DND-41 (cell line): ENCODE results near the gene PRDM2.

Source experiments
- ATAC-seq: fragments of 200-7000 bp; cut with Tn5 transposase; 3 replicates; pipeline ENCODE4 v1.9.1; 2021; ENCODE audit warnings: low read depth; ENCODE audit not compliant: insufficient read depth
- DNase-seq: peaks from one replicate; pipeline ENCODE4 v3.0.0-alpha.2; 2020
- H2AFZ ChIP-seq: 2 replicates; pipeline ENCODE4 v1.6.0; 2012; ENCODE audit warnings: low read depth, low read length
- H3K27ac ChIP-seq: 2 replicates; pipeline ENCODE4 v1.5.1; 2012; ENCODE audit warnings: low read length, inconsistent platforms
- H3K27me3 ChIP-seq: fragments of 200-600 bp; sonication (generic); 2 replicates; pipeline ENCODE4 v1.6.0; 2012; ENCODE audit warnings: low read length, mild to moderate bottlenecking, inconsistent platforms; ENCODE audit not compliant: insufficient read depth, poor library complexity
- H3K36me3 ChIP-seq: 2 replicates; pipeline ENCODE4 v1.5.1; 2012; ENCODE audit warnings: low read length, inconsistent platforms; ENCODE audit not compliant: insufficient read depth
- H3K4me1 ChIP-seq: 2 replicates; pipeline ENCODE4 v1.5.1; 2012; ENCODE audit warnings: mild to moderate bottlenecking, low read length; ENCODE audit not compliant: insufficient read depth
- H3K4me2 ChIP-seq: 2 replicates; pipeline ENCODE4 v1.6.0; 2012; ENCODE audit warnings: mild to moderate bottlenecking, moderate library complexity, low read length, inconsistent platforms; ENCODE audit not compliant: insufficient read depth
- H3K4me3 ChIP-seq, 2 experiments: fragments of 200-600 bp in 1 of 2; shearing (Covaris generic) in 1 of 2; 2 replicates each; pipeline ENCODE4 v1.5.1; 2012 to 2016; ENCODE audit warnings: inconsistent platforms in 2 of 2, low read length in 2 of 2, mild to moderate bottlenecking in 2 of 2, low read depth in 1 of 2, moderate library complexity in 1 of 2
- H3K79me2 ChIP-seq: 2 replicates; pipeline ENCODE4 v1.6.0; 2012; ENCODE audit warnings: low read length, inconsistent platforms; ENCODE audit not compliant: insufficient read depth
- H3K9ac ChIP-seq: 2 replicates; pipeline ENCODE4 v1.6.0; 2012; ENCODE audit warnings: low read depth, mild to moderate bottlenecking, inconsistent platforms, low read length, moderate library complexity
- H3K9me3 ChIP-seq: 2 replicates; pipeline ENCODE4 v1.5.1; 2012; ENCODE audit warnings: low read length, moderate library complexity, mild to moderate bottlenecking, inconsistent platforms; ENCODE audit not compliant: insufficient read depth, severe bottlenecking
- H4K20me1 ChIP-seq: 2 replicates; pipeline ENCODE4 v1.6.0; 2012; ENCODE audit warnings: low read length; ENCODE audit not compliant: insufficient read depth
- EZH2 ChIP-seq: IDR thresholded peaks from 3 replicates; pipeline ENCODE4 v1.6.1; 2012; ENCODE audit warnings: borderline replicate concordance, low read depth, mild to moderate bottlenecking, moderate library complexity, low read length, inconsistent platforms; ENCODE audit not compliant: severe bottlenecking
- TF ChIP-seq, protein P1 (sequence below): IDR thresholded peaks from 2 replicates; pipeline ENCODE4 v1.5.1; 2012; ENCODE audit warnings: borderline replicate concordance, low read length, moderate library complexity, mild to moderate bottlenecking; ENCODE audit not compliant: poor library complexity, severe bottlenecking; ENCODE audit errors: extremely low read depth

Gene PRDM2

DNA sequence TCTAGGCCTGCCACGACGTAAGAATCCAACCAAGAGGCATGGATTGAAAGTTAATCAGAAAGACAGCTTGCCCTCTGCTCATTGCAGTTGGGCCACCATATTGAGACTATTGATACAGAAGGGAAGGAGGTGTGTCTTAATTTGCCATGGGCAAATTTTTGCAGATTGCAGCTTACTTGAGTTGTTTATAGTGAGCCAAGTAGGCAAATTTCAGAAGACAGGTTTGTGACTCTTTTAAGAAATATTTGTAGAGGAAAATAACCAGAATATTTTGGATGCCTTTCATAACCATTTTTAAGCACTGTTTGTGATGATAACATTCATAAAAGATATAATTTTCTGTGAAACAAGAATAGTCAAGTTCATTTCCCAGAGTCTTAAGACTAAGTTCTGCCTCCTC, 74.1 kb downstream of the PRDM2 start:
- no peak for TF ChIP-seq EZH2
- TF ChIP-seq, protein P1, sequence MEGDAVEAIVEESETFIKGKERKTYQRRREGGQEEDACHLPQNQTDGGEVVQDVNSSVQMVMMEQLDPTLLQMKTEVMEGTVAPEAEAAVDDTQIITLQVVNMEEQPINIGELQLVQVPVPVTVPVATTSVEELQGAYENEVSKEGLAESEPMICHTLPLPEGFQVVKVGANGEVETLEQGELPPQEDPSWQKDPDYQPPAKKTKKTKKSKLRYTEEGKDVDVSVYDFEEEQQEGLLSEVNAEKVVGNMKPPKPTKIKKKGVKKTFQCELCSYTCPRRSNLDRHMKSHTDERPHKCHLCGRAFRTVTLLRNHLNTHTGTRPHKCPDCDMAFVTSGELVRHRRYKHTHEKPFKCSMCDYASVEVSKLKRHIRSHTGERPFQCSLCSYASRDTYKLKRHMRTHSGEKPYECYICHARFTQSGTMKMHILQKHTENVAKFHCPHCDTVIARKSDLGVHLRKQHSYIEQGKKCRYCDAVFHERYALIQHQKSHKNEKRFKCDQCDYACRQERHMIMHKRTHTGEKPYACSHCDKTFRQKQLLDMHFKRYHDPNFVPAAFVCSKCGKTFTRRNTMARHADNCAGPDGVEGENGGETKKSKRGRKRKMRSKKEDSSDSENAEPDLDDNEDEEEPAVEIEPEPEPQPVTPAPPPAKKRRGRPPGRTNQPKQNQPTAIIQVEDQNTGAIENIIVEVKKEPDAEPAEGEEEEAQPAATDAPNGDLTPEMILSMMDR: no peak
- H3K36me3 ChIP-seq: peaks cover 57% of the 10 kb centered on the region
- no peak overlapping the region for H3K27ac ChIP-seq
- H4K20me1 ChIP-seq: peaks cover 63% of the 10 kb centered on the region
- no peaks in the 10 kb centered on the region for H3K4me1 ChIP-seq
- no peak overlapping the region for H3K9ac ChIP-seq
- DNase-seq (no peak), ATAC-seq (no peak)
- H3K4me3 ChIP-seq: no peak overlapping the region
- H3K9me3 ChIP-seq: no peaks in the 10 kb centered on the region
- H3K27me3 ChIP-seq: no peaks in the 10 kb centered on the region
- no peak overlapping the region for H2AFZ ChIP-seq
- no peak overlapping the region for H3K4me2 ChIP-seq
- H3K79me2 ChIP-seq: peaks cover 87% of the 10 kb centered on the region

DNA sequence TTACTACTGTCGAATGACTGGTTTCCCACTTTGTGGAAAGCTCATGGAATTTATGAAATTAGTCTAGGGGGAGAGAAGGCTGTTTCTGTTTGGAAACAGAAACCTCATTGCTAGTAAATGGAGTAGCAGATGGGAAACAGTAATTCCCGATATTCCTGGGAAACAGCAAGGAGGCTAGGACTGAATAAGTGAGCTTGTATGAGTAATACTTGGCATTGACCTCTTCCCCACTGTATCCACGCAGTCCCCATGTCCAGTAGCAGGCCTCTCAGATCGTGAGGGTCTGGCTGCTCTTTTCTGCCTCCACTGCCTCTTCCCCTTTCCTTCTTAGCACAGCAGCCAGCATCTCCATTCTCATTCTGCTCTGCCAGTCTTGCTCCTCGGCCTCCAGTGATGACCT, 75.5 kb downstream of the PRDM2 start:
- no peak overlapping the region for H3K4me3 ChIP-seq
- no peak for TF ChIP-seq EZH2
- TF ChIP-seq, protein P1: no peak
- no peak overlapping the region for H2AFZ ChIP-seq
- H3K79me2 ChIP-seq: peaks cover 73% of the 10 kb centered on the region
- H3K4me2 ChIP-seq: no peak overlapping the region
- no peak for ATAC-seq
- H4K20me1 ChIP-seq: peaks cover 58% of the 10 kb centered on the region
- H3K9ac ChIP-seq: no peak overlapping the region
- no peaks in the 10 kb centered on the region for H3K9me3 ChIP-seq
- H3K27ac ChIP-seq: no peak overlapping the region
- peaks cover 70% of the 10 kb centered on the region for H3K36me3 ChIP-seq
- no peak for DNase-seq
- no peaks in the 10 kb centered on the region for H3K4me1 ChIP-seq
- no peaks in the 10 kb centered on the region for H3K27me3 ChIP-seq

GRCh38 chr1:13775916-13776315, 75.9 kb downstream of the PRDM2 start:
- peaks cover 74% of the 10 kb centered on the region for H3K36me3 ChIP-seq

More at GRCh38 chr1:13775916-13776315, 75.9 kb downstream of the PRDM2 start:
- peaks cover 58% of the 10 kb centered on the region for H4K20me1 ChIP-seq
- TF ChIP-seq, protein P1: no peak
- TF ChIP-seq EZH2: no peak
- H2AFZ ChIP-seq: no peak overlapping the region
- no peak overlapping the region for H3K4me2 ChIP-seq
- ATAC-seq: no peak
- no peaks in the 10 kb centered on the region for H3K27me3 ChIP-seq
- no peak for DNase-seq
- H3K4me3 ChIP-seq: no peak overlapping the region
- H3K9ac ChIP-seq: no peak overlapping the region
- H3K79me2 ChIP-seq: peaks cover 69% of the 10 kb centered on the region
- H3K4me1 ChIP-seq: no peaks in the 10 kb centered on the region
- H3K27ac ChIP-seq: no peak overlapping the region
- no peaks in the 10 kb centered on the region for H3K9me3 ChIP-seq
